GM12872 (cell line): ENCODE data around the gene RNH1.

Experiments used
- CTCF ChIP-seq: IDR thresholded peaks from 3 replicates; pipeline ENCODE4 v1.5.1; 2011; ENCODE audit warnings: low read depth, mild to moderate bottlenecking, low read length, moderate library complexity; ENCODE audit not compliant: insufficient read depth

RNH1 gene

GRCh38 chr11:473415-473814 lies 33.6 kb downstream of the RNH1 start:
- TF ChIP-seq CTCF = no peak

GRCh38 chr11:472816-473215 lies 34.2 kb downstream of the RNH1 start:
- no peak for TF ChIP-seq CTCF

- TF ChIP-seq CTCF = no peak
Measured at GRCh38 chr11:472272-472671, 34.8 kb downstream of the RNH1 start.

GRCh38 chr11:471468-472145 lies 35.4 kb downstream of the RNH1 start:
- no peak for TF ChIP-seq CTCF

- no peak for TF ChIP-seq CTCF
Measured at GRCh38 chr11:469684-470560, 37.1 kb downstream of the RNH1 start.

GRCh38 chr11:468493-468892 lies 38.5 kb downstream of the RNH1 start:
- TF ChIP-seq CTCF = no peak

GRCh38 chr11:468036-468435 lies 39.0 kb downstream of the RNH1 start:
- TF ChIP-seq CTCF = no peak
